T-helper 2 cell treated with Interferon-gamma antibody and Interleukin-4, amounts not matched to agents 5 μg/mL and 100 μg/mL, for 36 hours (primary cell): Measurements from ENCODE around the gene WNT4.

Experiments used
- DNase-seq: peaks from one replicate; pipeline ENCODE4 v3.0.0; 2021; ENCODE audit warnings: low spot score
- H3K27ac Mint-ChIP-seq: one replicate; pipeline ENCODE4 v1.8.0; 2021; ENCODE audit warnings: mild to moderate bottlenecking, mixed read lengths
- H3K27me3 Mint-ChIP-seq: one replicate; pipeline ENCODE4 v1.8.0; 2021; ENCODE audit warnings: low read depth, mixed read lengths
- H3K36me3 Mint-ChIP-seq: one replicate; pipeline ENCODE4 v1.8.0; 2021; ENCODE audit warnings: low read depth, mixed read lengths
- H3K4me1 Mint-ChIP-seq: one replicate; pipeline ENCODE4 v1.8.0; 2021; ENCODE audit warnings: low read depth, mixed read lengths
- H3K4me3 Mint-ChIP-seq: one replicate; pipeline ENCODE4 v1.8.0; 2022; ENCODE audit warnings: mild to moderate bottlenecking, moderate library complexity, mixed read lengths
- H3K9me3 Mint-ChIP-seq: one replicate; pipeline ENCODE4 v1.8.0; 2021; ENCODE audit warnings: mixed read lengths

Gene WNT4

DNA sequence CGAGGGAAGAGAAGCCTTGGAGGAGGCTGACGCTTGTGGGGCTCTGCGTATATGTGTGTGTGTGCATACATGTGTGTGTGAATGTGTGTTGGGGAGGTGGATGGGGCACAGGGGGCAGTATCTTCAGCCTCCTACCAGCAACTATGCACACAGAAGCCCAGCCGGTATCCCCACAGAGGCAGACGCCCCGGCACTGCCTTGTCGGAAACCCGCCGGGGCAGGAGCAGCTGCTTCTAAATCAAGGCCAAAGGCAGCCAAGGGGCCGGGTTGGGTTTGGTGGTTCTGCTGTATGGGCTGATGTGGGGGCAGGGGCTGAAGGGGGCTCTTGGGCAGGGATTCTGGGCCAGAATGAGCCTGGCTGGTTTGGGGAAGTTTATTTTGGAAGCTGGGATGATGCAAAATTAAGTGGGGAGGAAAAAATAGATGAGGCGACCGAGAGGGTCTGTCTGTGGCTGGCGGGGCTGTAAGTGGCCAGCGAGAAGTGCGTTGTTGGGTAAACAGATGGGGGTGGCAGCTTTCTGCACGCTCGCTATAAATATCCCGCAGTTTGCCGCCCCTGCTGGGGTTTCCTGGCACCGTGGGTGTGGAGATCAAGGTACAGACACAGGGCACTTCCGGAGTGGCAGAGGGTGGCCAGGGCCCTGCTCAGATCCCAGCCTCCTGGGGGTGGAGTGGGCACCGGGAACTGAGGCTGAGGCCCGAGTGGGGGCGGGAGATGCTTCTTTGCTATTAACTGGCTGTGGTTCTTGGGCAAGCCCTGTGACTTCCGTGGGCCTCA is 11.0 kb upstream of the WNT4 start:
- Mint-ChIP-seq H3K9me3 (no peaks in the 10 kb centered on the region), H3K27ac (no peak overlapping the region), H3K4me1 (no peaks in the 10 kb centered on the region), H3K4me3 (no peak overlapping the region), H3K36me3 (no peaks in the 10 kb centered on the region), H3K27me3 (peaks cover 8% of the 10 kb centered on the region)
- no peak for DNase-seq

- Mint-ChIP-seq H3K27me3 (peaks cover 25% of the 10 kb centered on the region), H3K4me3 (no peak overlapping the region), H3K27ac (no peak overlapping the region), H3K9me3 (no peaks in the 10 kb centered on the region), H3K4me1 (no peaks in the 10 kb centered on the region), H3K36me3 (no peaks in the 10 kb centered on the region)
- no peak for DNase-seq
Measured at GRCh38 chr1:22150923-22151322, 8.0 kb upstream of the WNT4 start.

DNA sequence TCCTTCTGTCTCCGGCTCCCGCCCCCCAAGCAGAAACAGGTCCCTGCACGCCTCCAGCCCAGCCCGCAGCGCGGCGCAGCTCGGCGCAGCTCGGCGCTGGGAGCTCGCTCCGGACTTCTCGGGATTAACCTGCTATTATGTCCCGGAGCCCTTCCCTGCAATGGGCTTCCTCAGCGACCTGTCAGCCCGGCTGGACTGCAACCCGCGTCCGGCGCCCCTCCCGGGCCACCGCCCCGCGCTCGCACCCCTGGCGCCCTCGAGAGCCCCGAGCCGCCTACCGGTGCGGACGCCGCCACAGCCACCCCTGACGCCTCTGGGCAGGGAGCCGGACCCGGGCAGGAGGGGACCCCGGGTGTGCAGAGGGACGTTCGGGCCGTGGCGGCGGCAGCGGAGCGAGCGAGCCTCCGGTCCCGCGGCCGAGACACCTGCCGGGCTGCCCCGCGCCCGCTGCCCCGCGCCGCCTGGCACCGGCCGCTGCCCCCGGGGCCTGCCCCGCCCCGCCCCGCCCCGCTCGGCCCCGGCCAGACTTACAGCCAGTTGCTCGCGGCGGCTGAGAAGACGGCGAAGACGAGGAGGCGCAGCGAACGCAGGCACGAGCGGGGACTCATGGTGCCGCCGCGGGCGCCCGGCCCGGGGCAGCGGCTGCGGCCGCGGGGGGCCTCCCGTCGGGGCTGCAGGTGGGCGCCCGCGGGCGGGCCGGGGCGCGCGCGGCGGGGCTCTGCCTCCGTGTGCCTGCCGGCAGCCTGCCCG is 407 bp downstream of the WNT4 start:
- Mint-ChIP-seq H3K36me3 (no peaks in the 10 kb centered on the region), H3K27ac (no peak overlapping the region), H3K4me1 (peaks cover 1% of the 10 kb centered on the region), H3K4me3 (no peak overlapping the region), H3K27me3 (peaks cover 54% of the 10 kb centered on the region), H3K9me3 (no peaks in the 10 kb centered on the region)
- no peak for DNase-seq

GRCh38 chr1:22141554-22142314 is 1.2 kb downstream of the WNT4 start:
- no peak for DNase-seq

GRCh38 chr1:22140694-22141093 is 2.2 kb downstream of the WNT4 start:
- Mint-ChIP-seq H3K27ac (no peak overlapping the region), H3K27me3 (peaks cover 45% of the 10 kb centered on the region), H3K4me3 (no peak overlapping the region), H3K4me1 (peaks cover 1% of the 10 kb centered on the region), H3K9me3 (no peaks in the 10 kb centered on the region), H3K36me3 (no peaks in the 10 kb centered on the region)
- no peak for DNase-seq

More at GRCh38 chr1:22141554-22142314, 1.2 kb downstream of the WNT4 start:
- Mint-ChIP-seq H3K4me1 (peaks cover 1% of the 10 kb centered on the region), H3K27ac (no peak overlapping the region), H3K4me3 (no peak overlapping the region), H3K27me3 (peaks cover 53% of the 10 kb centered on the region), H3K36me3 (no peaks in the 10 kb centered on the region), H3K9me3 (no peaks in the 10 kb centered on the region)

- no peaks in the 10 kb centered on the region for H3K36me3 Mint-ChIP-seq
- H3K27ac Mint-ChIP-seq = no peak overlapping the region
- peaks cover 1% of the 10 kb centered on the region for H3K4me1 Mint-ChIP-seq
- DNase-seq = no peak
- peaks cover 37% of the 10 kb centered on the region for H3K27me3 Mint-ChIP-seq
- H3K4me3 Mint-ChIP-seq = no peak overlapping the region
- H3K9me3 Mint-ChIP-seq = no peaks in the 10 kb centered on the region
Measured at GRCh38 chr1:22139817-22140216, 3.1 kb downstream of the WNT4 start.

DNA sequence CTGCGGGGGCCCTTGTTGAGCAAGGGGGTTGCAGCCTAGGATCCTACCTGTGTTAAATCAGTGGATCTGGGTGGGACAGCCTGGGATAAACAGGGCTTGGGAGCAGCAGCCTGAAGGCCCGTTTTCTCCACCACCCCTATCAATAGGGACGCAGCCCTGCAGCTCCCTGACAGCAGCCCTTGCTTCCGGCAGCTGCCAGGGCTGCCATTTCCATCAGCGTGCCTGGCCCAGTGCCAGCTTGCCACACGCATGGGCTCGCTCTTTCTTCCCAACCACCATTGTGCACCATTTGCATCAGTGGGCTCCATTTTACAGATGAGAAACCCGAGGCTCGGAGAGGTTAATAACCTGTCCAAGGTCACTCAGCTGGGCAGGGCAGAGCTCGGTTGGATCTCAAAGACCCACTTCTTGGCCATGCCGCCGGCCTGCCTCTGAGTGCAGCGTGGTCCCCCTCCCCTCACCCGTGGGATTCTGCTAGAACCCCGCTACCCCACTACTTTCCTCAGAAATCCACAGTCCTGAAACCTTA is 3.8 kb downstream of the WNT4 start:
- no peak for DNase-seq
- H3K4me3 Mint-ChIP-seq = no peak overlapping the region
- H3K36me3 Mint-ChIP-seq = no peaks in the 10 kb centered on the region
- no peaks in the 10 kb centered on the region for H3K9me3 Mint-ChIP-seq
- H3K27me3 Mint-ChIP-seq = peaks cover 30% of the 10 kb centered on the region
- peaks cover 1% of the 10 kb centered on the region for H3K4me1 Mint-ChIP-seq
- H3K27ac Mint-ChIP-seq = no peak overlapping the region

DNA sequence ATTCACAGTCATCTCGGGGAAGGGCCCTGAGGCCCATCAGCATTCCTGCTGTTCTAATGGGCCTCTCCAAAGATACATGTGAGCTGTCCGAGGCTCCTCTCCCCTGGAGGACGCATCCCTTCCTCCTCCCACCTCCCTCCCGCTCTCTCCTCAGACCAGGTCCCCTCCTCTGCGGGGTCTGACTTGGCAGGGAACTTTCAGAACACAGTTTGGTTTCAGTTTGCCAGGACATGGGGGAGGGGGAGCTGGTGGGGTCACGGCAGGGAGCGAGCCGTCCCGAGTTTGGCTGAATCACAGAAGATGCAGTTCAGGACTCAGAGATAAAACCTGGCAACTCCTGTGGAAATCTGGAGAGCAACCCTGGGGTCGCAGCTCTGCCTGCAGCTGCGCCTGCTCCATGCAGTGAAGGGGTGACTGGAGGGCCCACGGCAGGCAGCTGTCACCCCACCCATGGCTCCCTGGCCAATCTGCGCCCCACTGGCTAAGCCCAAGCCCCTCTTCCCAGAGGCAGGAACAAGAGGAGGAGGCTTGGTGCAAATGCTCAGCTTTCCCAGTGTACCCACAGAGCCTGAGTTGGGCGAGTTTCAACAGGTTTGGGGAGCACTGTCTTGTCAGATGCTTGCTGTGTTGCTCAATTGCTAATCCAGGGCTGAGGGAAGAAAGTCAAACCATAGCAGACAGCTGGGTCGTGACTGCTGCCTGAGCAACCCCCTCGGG is 5.7 kb downstream of the WNT4 start:
- no peaks in the 10 kb centered on the region for H3K36me3 Mint-ChIP-seq
- H3K9me3 Mint-ChIP-seq = no peaks in the 10 kb centered on the region
- H3K27me3 Mint-ChIP-seq = peaks cover 24% of the 10 kb centered on the region
- H3K4me1 Mint-ChIP-seq = no peaks in the 10 kb centered on the region
- H3K27ac Mint-ChIP-seq = no peak overlapping the region
- H3K4me3 Mint-ChIP-seq = no peak overlapping the region
- no peak for DNase-seq

DNA sequence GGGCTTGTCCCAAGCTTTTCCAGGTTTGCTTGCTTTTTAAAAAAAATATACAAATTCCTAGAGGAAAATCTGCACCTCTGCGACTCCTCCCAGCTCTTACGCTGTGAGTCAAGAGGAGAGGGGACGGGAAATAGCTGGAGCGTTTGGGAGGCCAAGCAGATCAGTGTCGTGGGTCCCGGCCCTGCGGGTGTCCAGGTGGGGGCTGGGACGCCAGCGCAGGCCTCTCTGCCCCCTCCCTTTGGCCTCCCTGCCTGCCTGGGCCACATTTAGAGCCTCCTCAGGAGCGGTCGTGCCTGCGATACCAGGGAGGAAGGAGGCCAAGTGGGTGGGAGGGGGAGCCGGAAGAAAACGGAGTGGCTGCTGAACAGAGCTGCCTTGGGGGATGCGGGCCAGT is 9.0 kb downstream of the WNT4 start:
- Mint-ChIP-seq H3K27me3 (peaks cover 3% of the 10 kb centered on the region), H3K27ac (no peak overlapping the region), H3K9me3 (no peaks in the 10 kb centered on the region), H3K4me3 (no peak overlapping the region), H3K4me1 (no peaks in the 10 kb centered on the region), H3K36me3 (no peaks in the 10 kb centered on the region)
- DNase-seq = no peak

GRCh38 chr1:22133247-22133930 is 9.5 kb downstream of the WNT4 start:
- Mint-ChIP-seq H3K36me3 (no peaks in the 10 kb centered on the region), H3K27me3 (peaks cover 2% of the 10 kb centered on the region), H3K4me1 (no peaks in the 10 kb centered on the region), H3K9me3 (no peaks in the 10 kb centered on the region), H3K4me3 (no peak overlapping the region), H3K27ac (no peak overlapping the region)
- DNase-seq = no peak

DNA sequence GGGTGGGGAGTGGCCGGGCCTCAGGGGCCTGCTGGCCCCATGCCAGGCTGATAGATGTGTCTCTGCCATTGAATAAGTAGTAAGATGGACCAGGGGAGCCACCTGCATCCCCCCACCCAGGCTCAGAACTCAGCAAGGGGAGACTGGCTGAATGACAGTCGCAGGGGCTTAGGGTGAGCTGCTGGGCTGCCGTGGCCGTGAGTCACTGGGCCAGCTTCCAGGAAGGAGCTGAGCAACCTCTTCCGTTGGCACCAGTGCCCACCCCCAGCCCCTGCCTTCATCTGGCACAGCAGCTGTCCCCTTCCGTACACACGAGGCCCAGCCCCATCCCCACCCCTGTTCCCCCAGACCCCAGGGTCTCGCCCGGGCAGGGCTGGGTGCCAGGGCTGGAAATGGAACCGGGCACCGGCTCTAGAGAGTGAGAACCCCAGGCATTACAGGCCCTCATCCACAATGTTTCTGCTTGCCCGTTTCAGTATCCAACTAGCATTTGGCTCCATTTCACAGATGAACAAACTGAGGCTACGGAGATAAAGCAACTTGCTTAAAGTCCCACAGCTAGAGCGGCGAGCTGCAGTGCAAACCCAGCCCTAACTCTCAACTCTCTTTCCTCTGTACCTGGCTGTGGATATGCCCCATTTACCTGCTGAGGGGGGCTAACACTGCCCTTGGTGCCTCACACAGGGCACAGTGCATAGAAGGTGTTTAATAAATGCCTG is 10.2 kb downstream of the WNT4 start:
- no peaks in the 10 kb centered on the region for H3K27me3 Mint-ChIP-seq
- no peaks in the 10 kb centered on the region for H3K4me1 Mint-ChIP-seq
- H3K36me3 Mint-ChIP-seq = no peaks in the 10 kb centered on the region
- H3K27ac Mint-ChIP-seq = no peak overlapping the region
- no peaks in the 10 kb centered on the region for H3K9me3 Mint-ChIP-seq
- no peak for DNase-seq
- no peak overlapping the region for H3K4me3 Mint-ChIP-seq

DNA sequence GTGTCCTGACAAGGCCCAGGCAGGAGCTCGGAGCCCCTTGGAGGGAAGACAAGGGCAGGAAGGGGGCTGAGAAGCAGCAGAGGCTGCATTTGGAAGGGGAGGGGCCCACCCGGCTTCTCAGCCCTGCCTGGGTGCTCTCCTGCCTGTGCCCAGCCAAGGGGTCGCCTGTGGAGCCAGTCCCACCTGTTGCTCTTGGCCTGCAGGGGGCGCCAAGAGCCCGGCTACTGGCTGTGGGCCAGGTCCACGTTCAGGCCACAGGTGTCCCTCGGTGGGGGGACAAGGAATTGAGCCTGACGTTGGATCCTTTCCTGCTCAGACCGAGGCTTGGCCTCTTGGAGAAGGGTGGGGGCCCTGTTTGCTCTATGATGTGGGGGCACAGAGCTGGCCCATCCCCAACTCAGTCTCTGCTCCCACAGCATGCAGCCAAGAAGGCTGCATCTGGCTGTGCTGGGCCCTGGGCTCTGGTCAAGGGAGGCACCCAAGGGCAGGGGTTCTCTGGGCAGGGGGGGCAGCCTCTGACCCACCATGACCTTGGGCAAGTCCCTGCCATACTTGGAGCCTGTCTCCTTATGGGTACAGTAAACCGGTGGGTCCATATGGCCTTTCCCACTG is 10.9 kb downstream of the WNT4 start:
- DNase-seq = peak; percentile 34
- Mint-ChIP-seq H3K4me3 (no peak overlapping the region), H3K9me3 (no peaks in the 10 kb centered on the region), H3K27me3 (no peaks in the 10 kb centered on the region), H3K4me1 (no peaks in the 10 kb centered on the region), H3K36me3 (no peaks in the 10 kb centered on the region), H3K27ac (no peak overlapping the region)
